BJ (cell line): ENCODE measurements around the gene AP2M1. TPM values are rescaled to one million over a fixed set of nuclear protein-coding genes. Genes with fewer than 3 reads are reported as not detected.

Source experiments
- CTCF ChIA-PET: fragments of 350-600 bp; formaldehyde crosslinking; extraction: SDS; loops from one replicate; lab custom pipeline; 2021; ENCODE audit warnings: antibody characterized with exemption, inconsistent platforms; lab: Yijun Ruan, JAX
- POLR2A ChIA-PET: fragments of 300-600 bp; sonication (Branson Sonifier 250); formaldehyde crosslinking; extraction: SDS; loops from one replicate; lab custom pipeline; 2021; ENCODE audit warnings: antibody characterized with exemption; lab: Charles Lee
- DNase-seq: peaks from one replicate; pipeline ENCODE4 v3.0.0-alpha.2; 2011; ENCODE audit warnings: low read depth
- H3K27me3 ChIP-seq: 2 replicates; pipeline ENCODE4 v1.6.0; 2011; ENCODE audit warnings: low read length; ENCODE audit not compliant: control insufficient read depth, insufficient read depth
- H3K36me3 ChIP-seq: 2 replicates; pipeline ENCODE4 v1.5.1; 2011; ENCODE audit warnings: low read length; ENCODE audit not compliant: control insufficient read depth, insufficient read depth
- H3K4me3 ChIP-seq: 2 replicates; pipeline ENCODE4 v1.5.1; 2011; ENCODE audit warnings: low read depth, mild to moderate bottlenecking, control low read depth, low read length
- CTCF ChIP-seq: IDR thresholded peaks from 2 replicates; pipeline ENCODE4 v1.5.1; 2011; ENCODE audit warnings: low read depth, mild to moderate bottlenecking, control low read depth, inconsistent platforms, low read length, moderate library complexity; ENCODE audit not compliant: insufficient read depth
- polyA plus RNA-seq: library from polyadenylated mRNA; depleted of rRNA; stranded (reverse); fragments of >200 nt; gene quantifications from 2 replicates; pipeline ENCODE4 v1.2.3, GENCODE V29; 2011

The AP2M1 gene
- polyA plus RNA-seq, 1 experiment, result 1,761 TPM

DNA sequence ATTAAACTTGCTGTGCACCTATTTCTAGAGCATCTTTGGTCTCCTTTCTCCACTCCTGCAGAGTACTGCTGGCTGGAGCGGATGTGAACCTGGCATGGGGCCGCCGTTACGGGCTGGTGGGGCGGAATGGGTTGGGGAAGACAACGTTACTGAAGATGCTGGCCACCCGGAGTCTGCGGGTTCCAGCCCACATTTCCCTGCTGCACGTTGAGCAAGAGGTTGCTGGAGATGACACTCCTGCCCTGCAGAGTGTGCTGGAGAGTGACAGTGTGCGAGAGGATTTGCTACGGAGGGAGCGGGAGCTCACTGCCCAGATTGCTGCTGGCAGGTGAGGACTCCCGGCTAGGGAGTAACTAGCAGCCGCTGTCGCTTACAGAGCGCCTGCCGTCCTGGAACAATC is 13.4 kb downstream of the AP2M1 start:
- DNase-seq, result no peak
- TF ChIP-seq CTCF, result no peak
- no peaks in the 10 kb centered on the region for H3K27me3 ChIP-seq
- ChIA-PET POLR2A (no interaction called here), CTCF (interaction anchor here (0.9 kb wide), 1 partner anchor 40 kb away, joined by 3 read pairs; no protein-coding TSS in a partner anchor)
- H3K36me3 ChIP-seq, result peaks cover 44% of the 10 kb centered on the region
- H3K4me3 ChIP-seq, result no peak overlapping the region

DNA sequence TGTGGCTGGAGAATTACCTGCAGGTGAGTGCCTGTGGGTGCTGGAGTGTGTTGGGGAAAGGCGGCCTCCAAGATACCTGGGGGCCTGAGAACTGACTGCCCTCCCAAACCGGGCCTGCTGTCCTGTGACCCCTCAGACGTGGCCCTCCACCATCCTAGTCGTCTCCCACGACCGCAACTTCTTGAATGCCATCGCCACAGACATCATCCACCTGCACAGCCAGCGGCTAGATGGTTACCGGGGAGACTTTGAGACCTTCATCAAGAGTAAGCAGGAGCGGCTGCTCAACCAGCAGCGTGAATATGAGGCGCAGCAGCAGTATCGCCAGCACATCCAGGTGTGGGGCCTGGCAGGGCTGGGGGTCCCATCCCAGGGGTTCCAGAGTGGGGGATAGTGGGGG is 14.8 kb downstream of the AP2M1 start:
- peaks cover 44% of the 10 kb centered on the region for H3K36me3 ChIP-seq
- no peak overlapping the region for H3K4me3 ChIP-seq
- ChIA-PET CTCF (no interaction called here), POLR2A (no interaction called here)
- TF ChIP-seq CTCF, result no peak
- DNase-seq, result no peak
- H3K27me3 ChIP-seq, result no peaks in the 10 kb centered on the region

- H3K27me3 ChIP-seq, result no peaks in the 10 kb centered on the region
- DNase-seq, result no peak
- peaks cover 48% of the 10 kb centered on the region for H3K36me3 ChIP-seq
- POLR2A ChIA-PET, result no interaction called here
- TF ChIP-seq CTCF, result no peak
- no peak overlapping the region for H3K4me3 ChIP-seq
- CTCF ChIA-PET, result interaction anchor here (0.9 kb wide), 2 partner anchors 34 to 58 kb away, joined by 3 read pairs; partner anchors contain the start of gene EIF2B5
Observed at GRCh38 chr3:184192889-184193288, 18.2 kb downstream of the AP2M1 start.

DNA sequence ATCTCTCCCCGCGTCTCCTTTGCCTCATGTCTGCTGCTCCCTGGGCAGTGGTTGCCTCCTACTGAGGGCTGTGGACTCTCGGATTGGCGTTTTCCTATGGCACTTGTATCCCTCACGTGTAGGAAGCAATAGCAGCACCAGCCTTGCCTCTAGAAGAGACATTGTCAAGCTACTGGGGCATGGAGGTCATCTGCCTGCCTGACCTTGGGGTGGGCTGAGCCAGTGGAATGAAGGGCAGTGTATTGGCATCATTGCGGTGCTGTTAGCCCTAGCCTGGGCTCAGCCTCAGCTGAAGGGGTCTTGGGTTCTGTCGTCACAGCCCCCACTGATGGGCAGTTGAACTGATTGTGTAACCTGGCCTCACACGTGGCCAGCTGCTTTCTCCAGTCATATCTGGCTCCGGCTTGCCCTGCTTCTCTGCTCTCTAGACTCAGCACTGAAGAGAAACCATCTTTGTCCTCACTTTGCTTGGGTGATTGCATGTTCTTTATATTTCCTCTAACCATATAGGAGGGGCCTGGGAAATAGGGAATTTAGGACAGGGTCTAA is 19.4 kb downstream of the AP2M1 start:
- H3K27me3 ChIP-seq, result no peaks in the 10 kb centered on the region
- POLR2A ChIA-PET, result interaction anchor here (0.5 kb wide), 1 partner anchor 18 kb away, joined by 15 read pairs; no protein-coding TSS in a partner anchor
- no peak overlapping the region for H3K4me3 ChIP-seq
- H3K36me3 ChIP-seq, result peaks cover 38% of the 10 kb centered on the region
- DNase-seq, result no peak
- no peak for TF ChIP-seq CTCF
- CTCF ChIA-PET, result interaction anchor here (0.9 kb wide), 1 partner anchor 33 kb away, joined by 3 read pairs; no protein-coding TSS in a partner anchor

DNA sequence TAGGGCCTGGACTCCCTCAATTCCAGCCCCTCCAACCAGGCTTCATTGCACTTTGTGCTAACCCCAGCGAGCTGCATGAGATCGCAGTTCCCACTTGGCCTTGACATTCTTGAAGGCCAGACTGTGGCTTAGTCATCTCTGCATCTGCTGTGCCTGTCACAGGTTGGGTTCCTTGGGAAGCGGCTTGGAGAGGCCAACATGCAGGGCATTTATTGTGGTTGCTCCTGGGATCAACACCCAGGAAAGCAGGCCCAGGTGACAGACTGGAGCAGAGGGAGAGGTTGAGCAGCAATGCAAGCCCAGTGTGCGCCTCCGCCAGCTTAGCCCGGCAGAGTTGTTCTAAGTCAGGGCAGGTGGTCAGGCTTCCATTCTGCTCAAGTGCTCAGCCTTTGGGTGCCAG is 21.9 kb downstream of the AP2M1 start:
- no peak for DNase-seq
- ChIA-PET POLR2A (no interaction called here), CTCF (interaction anchor here (0.8 to 1.8 kb wide), 3 partner anchors 9 to 31 kb away, joined by 3 to 7 read pairs (median 3); no protein-coding TSS in a partner anchor)
- no peak for TF ChIP-seq CTCF
- Histone ChIP-seq H3K4me3 (no peak overlapping the region), H3K27me3 (no peaks in the 10 kb centered on the region), H3K36me3 (peaks cover 24% of the 10 kb centered on the region)
